ENCODE measurements around the gene ASTN2. TPM values are rescaled to one million over a fixed set of nuclear protein-coding genes. Genes with fewer than 3 reads are reported as not detected.

ASTN2 gene
- total and polyA plus RNA-seq, 9 of the 15 experiments (the other 6 are each of a cell fraction or from before 2014, with no cell fraction given) = 0.56 to 3.5 (median 1.9) TPM

DNA sequence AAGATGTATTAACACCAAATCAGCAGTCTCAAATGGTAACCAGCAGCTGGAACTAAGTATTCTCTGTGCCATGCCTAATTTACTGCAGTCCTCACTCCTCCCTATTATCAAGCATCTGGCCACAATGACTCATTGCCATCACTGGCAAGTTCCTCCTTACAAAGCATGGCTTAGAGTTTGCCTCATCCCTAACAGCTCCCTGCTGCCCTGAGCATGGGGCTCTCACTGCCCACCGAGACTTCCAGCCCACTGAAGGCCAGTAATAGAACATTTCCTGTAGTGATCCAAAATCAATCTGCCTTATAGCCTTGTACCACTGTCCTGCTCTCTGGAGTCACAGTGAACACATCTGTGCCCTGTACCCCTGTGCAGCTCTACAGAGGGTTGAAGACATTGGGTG lies 939.7 kb downstream of the ASTN2 start (continued):
- no peak for TF ChIP-seq KHSRP (IDR thresholded peaks at IDR 0.05)
- 0 out of 2 replicates have a peak, but pooled peaks have one; percentile 23 for TF ChIP-seq SOX6 (IDR thresholded peaks at IDR 0.05)
- peak; percentile 52 for TF ChIP-seq ZNF134 (CRISPR knock-in tag; conservative IDR thresholded peaks at IDR 0.05)
- no peak for TF ChIP-seq SUPT5H (IDR thresholded peaks at IDR 0.05)
- TF ChIP-seq, protein P1, sequence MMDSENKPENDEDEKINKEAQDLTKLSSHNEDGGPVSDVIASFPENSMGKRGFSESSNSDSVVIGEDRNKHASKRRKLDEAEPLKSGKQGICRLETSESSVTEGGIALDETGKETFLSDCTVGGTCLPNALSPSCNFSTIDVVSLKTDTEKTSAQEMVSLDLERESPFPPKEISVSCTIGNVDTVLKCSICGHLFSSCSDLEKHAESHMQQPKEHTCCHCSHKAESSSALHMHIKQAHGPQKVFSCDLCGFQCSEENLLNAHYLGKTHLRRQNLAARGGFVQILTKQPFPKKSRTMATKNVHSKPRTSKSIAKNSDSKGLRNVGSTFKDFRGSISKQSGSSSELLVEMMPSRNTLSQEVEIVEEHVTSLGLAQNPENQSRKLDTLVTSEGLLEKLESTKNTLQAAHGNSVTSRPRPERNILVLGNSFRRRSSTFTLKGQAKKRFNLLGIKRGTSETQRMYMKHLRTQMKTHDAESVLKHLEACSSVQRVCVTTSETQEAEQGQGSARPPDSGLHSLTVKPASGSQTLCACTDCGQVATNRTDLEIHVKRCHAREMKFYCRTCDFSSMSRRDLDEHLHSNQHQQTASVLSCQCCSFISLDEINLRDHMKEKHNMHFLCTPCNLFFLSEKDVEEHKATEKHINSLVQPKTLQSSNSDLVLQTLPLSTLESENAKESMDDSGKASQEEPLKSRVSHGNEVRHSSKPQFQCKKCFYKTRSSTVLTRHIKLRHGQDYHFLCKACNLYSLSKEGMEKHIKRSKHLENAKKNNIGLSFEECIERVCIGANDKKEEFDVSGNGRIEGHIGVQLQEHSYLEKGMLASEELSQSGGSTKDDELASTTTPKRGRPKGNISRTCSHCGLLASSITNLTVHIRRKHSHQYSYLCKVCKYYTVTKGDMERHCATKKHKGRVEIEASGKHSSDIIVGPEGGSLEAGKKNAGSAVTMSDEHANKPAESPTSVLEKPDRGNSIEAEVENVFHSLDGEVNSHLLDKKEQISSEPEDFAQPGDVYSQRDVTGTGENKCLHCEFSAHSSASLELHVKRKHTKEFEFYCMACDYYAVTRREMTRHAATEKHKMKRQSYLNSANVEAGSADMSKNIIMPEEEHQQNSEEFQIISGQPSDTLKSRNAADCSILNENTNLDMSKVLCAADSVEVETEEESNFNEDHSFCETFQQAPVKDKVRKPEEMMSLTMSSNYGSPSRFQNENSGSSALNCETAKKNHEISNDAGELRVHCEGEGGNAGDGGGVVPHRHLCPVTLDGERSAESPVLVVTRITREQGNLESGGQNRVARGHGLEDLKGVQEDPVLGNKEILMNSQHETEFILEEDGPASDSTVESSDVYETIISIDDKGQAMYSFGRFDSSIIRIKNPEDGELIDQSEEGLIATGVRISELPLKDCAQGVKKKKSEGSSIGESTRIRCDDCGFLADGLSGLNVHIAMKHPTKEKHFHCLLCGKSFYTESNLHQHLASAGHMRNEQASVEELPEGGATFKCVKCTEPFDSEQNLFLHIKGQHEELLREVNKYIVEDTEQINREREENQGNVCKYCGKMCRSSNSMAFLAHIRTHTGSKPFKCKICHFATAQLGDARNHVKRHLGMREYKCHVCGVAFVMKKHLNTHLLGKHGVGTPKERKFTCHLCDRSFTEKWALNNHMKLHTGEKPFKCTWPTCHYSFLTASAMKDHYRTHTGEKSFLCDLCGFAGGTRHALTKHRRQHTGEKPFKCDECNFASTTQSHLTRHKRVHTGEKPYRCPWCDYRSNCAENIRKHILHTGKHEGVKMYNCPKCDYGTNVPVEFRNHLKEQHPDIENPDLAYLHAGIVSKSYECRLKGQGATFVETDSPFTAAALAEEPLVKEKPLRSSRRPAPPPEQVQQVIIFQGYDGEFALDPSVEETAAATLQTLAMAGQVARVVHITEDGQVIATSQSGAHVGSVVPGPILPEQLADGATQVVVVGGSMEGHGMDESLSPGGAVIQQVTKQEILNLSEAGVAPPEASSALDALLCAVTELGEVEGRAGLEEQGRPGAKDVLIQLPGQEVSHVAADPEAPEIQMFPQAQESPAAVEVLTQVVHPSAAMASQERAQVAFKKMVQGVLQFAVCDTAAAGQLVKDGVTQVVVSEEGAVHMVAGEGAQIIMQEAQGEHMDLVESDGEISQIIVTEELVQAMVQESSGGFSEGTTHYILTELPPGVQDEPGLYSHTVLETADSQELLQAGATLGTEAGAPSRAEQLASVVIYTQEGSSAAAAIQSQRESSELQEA (IDR thresholded peaks at IDR 0.05; ENCODE audit: low read depth) = no peak
- TF ChIP-seq UBTF (IDR thresholded peaks at IDR 0.05; ENCODE audit: borderline replicate concordance in 1 of 2, low read depth in 2 of 2, low read length in 2 of 2) = no peak
- TF ChIP-seq ZNF551 (CRISPR knock-in tag; IDR thresholded peaks at IDR 0.05) = no peak
- TF ChIP-seq E2F3 (CRISPR knock-in tag; IDR thresholded peaks at IDR 0.05) = no peak
- TF ChIP-seq ZNF347 (CRISPR knock-in tag; IDR thresholded peaks at IDR 0.05; ENCODE audit: low read depth) = no peak
- TF ChIP-seq ZNF277 (CRISPR knock-in tag; IDR thresholded peaks at IDR 0.05; ENCODE audit: borderline replicate concordance) = no peak
- TF ChIP-seq SMAD4 (CRISPR knock-in tag; conservative IDR thresholded peaks at IDR 0.05) = peak; percentile 58
- TF ChIP-seq, protein P2, sequence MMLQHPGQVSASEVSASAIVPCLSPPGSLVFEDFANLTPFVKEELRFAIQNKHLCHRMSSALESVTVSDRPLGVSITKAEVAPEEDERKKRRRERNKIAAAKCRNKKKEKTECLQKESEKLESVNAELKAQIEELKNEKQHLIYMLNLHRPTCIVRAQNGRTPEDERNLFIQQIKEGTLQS (IDR thresholded peaks at IDR 0.05) = peak; percentile 86
- TF ChIP-seq, protein P2 (CRISPR knock-in tag; conservative IDR thresholded peaks at IDR 0.05) = no peak
- TF ChIP-seq NCOA6 (IDR thresholded peaks at IDR 0.05) = no peak
- no peak for TF ChIP-seq BDP1 (IDR thresholded peaks at IDR 0.05; ENCODE audit: insufficient read depth, insufficient read length)
- TF ChIP-seq SMAD1 (IDR thresholded peaks at IDR 0.05; ENCODE audit: low read depth, low read length, partially characterized antibody) = no peak
- no peak for TF ChIP-seq CREBBP (IDR thresholded peaks at IDR 0.05; ENCODE audit: low read depth, low read length)
- TF ChIP-seq NFE2 (IDR thresholded peaks at IDR 0.05; ENCODE audit: low read depth) = 0 out of 2 replicates have a peak, but pooled peaks have one; percentile 29

Measured in K562 (cell line).